ENCODE results near the gene DLK2.
"Not testable (repeated sequence)": the region's sequence is repeated elsewhere in the genome, so short reads cannot be mapped to it uniquely, and the experiment has no call there.

Gene DLK2

DNA sequence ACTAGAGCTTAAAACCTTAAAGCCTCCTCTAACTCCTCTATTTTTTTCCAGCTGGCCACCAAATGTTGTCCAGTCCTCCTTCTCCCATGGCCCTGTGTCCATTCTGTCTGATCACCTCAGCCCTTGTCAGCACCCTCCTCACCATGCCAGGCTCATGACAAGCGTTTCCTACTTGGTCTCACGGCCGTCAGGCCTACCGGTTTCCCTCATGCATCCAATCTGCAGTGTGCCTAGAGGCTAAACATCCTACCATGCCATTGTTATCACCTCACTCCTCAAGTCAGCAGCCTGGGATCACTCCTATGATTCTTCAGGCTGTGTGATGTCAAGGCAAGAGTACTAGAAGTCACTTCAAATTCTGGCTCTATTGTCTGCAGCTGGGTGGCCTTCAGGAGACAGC is 12.4 kb upstream of the DLK2 start:
- H3K4me3 ChIP-seq (ENCODE audit: extremely low read depth, insufficient read depth, low read length, poor library complexity, severe bottlenecking), result no peak overlapping the region
- H3K27ac ChIP-seq (ENCODE audit: low read depth, low read length, severe bottlenecking), result no peak overlapping the region
- 90 to 91% methylated on average over 2 to 4 of the region's 4 CpGs for WGBS, 2 experiments (ENCODE audit: insufficient coverage in 2 of 2)

DNA sequence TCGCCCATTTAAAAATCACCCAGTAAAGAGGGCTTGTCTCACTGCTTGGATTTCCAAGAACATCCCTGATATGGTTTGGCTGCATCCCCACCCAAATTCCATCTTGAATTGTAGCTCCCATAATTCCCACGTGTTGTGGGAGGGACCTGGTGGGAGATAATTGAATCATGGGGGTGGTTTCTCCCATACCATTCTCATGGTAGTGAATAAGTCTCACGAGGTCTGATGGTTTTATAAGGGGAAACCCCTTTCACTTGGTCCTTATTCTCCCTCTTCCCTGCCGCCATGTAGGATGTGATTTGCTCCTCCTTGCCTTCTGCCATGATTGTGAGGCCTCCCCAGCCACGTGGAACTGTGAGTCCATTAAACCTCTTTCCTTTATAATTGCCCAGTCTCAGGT is 11.9 kb upstream of the DLK2 start:
- H3K4me3 ChIP-seq (ENCODE audit: extremely low read depth, insufficient read depth, low read length, poor library complexity, severe bottlenecking); H3K36me3 ChIP-seq (ENCODE audit: control insufficient read depth, insufficient read depth, low read length); H3K27ac ChIP-seq (ENCODE audit: low read depth, low read length, severe bottlenecking); H3K9me3 ChIP-seq (ENCODE audit: control insufficient read depth, low read length); H3K4me1 ChIP-seq (ENCODE audit: control insufficient read depth, insufficient read depth, low read length, poor library complexity, severe bottlenecking): not testable (repeated sequence)
- 79 to 90% methylated on average over 3 of the region's 5 CpGs for WGBS, 2 experiments (ENCODE audit: insufficient coverage in 2 of 2)

More for the DNA sequence above, 12.4 kb upstream of the DLK2 start:
- Histone ChIP-seq H3K4me1 (ENCODE audit: control insufficient read depth, insufficient read depth, low read length, poor library complexity, severe bottlenecking) (no peaks in the 10 kb centered on the region), H3K9me3 (ENCODE audit: control insufficient read depth, low read length) (no peaks in the 10 kb centered on the region), H3K36me3 (ENCODE audit: control insufficient read depth, insufficient read depth, low read length) (no peaks in the 10 kb centered on the region)

DNA sequence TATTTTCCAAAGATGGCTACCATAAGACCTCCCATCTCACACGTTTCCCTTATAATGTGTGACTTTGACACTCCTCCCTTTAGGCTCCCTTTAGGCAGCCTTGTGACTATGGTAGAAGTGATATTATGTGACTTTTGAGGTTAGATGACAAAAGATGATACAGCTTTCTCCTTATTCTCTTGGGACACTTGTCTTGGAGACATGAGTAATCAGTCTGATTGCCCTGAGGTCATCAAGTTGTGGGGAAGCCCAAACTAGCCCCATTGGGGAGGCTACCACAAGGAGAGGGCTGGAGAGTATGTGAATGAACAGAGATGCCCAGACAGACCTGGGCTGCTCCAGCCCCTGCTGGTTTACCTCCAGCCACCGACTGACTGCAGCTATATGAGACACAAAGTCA is 10.6 kb upstream of the DLK2 start:
- H3K36me3 ChIP-seq (ENCODE audit: control insufficient read depth, insufficient read depth, low read length), result no peaks in the 10 kb centered on the region
- H3K9me3 ChIP-seq (ENCODE audit: control insufficient read depth, low read length), result no peaks in the 10 kb centered on the region
- H3K4me3 ChIP-seq (ENCODE audit: extremely low read depth, insufficient read depth, low read length, poor library complexity, severe bottlenecking), result no peak overlapping the region
- no peaks in the 10 kb centered on the region for H3K4me1 ChIP-seq (ENCODE audit: control insufficient read depth, insufficient read depth, low read length, poor library complexity, severe bottlenecking)
- no peak overlapping the region for H3K27ac ChIP-seq (ENCODE audit: low read depth, low read length, severe bottlenecking)
- WGBS, 2 experiments (ENCODE audit: insufficient coverage in 2 of 2), result 88 to 100% methylated on average over 1 of the region's 2 CpGs

GRCh38 chr6:43464337-43464736 is 9.0 kb upstream of the DLK2 start:
- Histone ChIP-seq H3K4me3 (ENCODE audit: extremely low read depth, insufficient read depth, low read length, poor library complexity, severe bottlenecking) (no peak overlapping the region), H3K9me3 (ENCODE audit: control insufficient read depth, low read length) (no peaks in the 10 kb centered on the region), H3K36me3 (ENCODE audit: control insufficient read depth, insufficient read depth, low read length) (no peaks in the 10 kb centered on the region), H3K4me1 (ENCODE audit: control insufficient read depth, insufficient read depth, low read length, poor library complexity, severe bottlenecking) (no peaks in the 10 kb centered on the region), H3K27ac (ENCODE audit: low read depth, low read length, severe bottlenecking) (no peak overlapping the region)
- WGBS, 2 experiments (ENCODE audit: insufficient coverage in 2 of 2), result 82 to 89% methylated on average over 3 to 6 of the region's 8 CpGs

DNA sequence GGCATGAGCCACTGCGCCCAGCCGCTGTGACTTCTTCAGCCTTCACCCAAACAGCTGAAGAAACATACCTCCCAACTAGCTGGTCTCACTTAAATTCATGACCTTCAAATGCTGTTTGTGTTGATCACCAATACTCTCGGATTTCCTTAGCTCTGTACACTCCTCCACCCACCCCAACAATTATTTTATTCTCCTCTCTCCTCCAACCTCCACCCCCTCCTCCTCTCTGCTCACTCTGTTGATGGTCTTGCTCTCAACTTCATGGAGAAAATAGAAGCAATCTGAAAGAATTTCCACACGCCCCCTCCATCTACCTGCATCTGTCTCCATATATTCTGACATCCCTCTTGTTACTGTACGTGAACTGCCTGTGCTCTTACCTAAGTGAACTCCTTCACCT is 6.6 kb upstream of the DLK2 start:
- 75 to 79% methylated on average over 5 of the region's 5 CpGs for WGBS, 2 experiments (ENCODE audit: insufficient coverage in 2 of 2)
- H3K4me1 ChIP-seq (ENCODE audit: control insufficient read depth, insufficient read depth, low read length, poor library complexity, severe bottlenecking), result no peaks in the 10 kb centered on the region
- H3K9me3 ChIP-seq (ENCODE audit: control insufficient read depth, low read length), result no peaks in the 10 kb centered on the region
- no peak overlapping the region for H3K4me3 ChIP-seq (ENCODE audit: extremely low read depth, insufficient read depth, low read length, poor library complexity, severe bottlenecking)
- no peaks in the 10 kb centered on the region for H3K36me3 ChIP-seq (ENCODE audit: control insufficient read depth, insufficient read depth, low read length)
- no peak overlapping the region for H3K27ac ChIP-seq (ENCODE audit: low read depth, low read length, severe bottlenecking)

- Histone ChIP-seq H3K27ac (ENCODE audit: low read depth, low read length, severe bottlenecking) (no peak overlapping the region), H3K4me3 (ENCODE audit: extremely low read depth, insufficient read depth, low read length, poor library complexity, severe bottlenecking) (no peak overlapping the region), H3K9me3 (ENCODE audit: control insufficient read depth, low read length) (no peaks in the 10 kb centered on the region), H3K36me3 (ENCODE audit: control insufficient read depth, insufficient read depth, low read length) (no peaks in the 10 kb centered on the region), H3K4me1 (ENCODE audit: control insufficient read depth, insufficient read depth, low read length, poor library complexity, severe bottlenecking) (no peaks in the 10 kb centered on the region)
- WGBS, 2 experiments (ENCODE audit: insufficient coverage in 2 of 2), result 79 to 86% methylated on average over 4 of the region's 4 CpGs
Observed at GRCh38 chr6:43460032-43460431, 4.7 kb upstream of the DLK2 start.

GRCh38 chr6:43459535-43459934 is 4.2 kb upstream of the DLK2 start:
- Histone ChIP-seq H3K9me3 (ENCODE audit: control insufficient read depth, low read length) (no peaks in the 10 kb centered on the region), H3K27ac (ENCODE audit: low read depth, low read length, severe bottlenecking) (no peak overlapping the region), H3K4me1 (ENCODE audit: control insufficient read depth, insufficient read depth, low read length, poor library complexity, severe bottlenecking) (no peaks in the 10 kb centered on the region), H3K36me3 (ENCODE audit: control insufficient read depth, insufficient read depth, low read length) (no peaks in the 10 kb centered on the region), H3K4me3 (ENCODE audit: extremely low read depth, insufficient read depth, low read length, poor library complexity, severe bottlenecking) (no peak overlapping the region)
- WGBS, 2 experiments (ENCODE audit: insufficient coverage in 2 of 2), result 100% methylated on average over 1 of the region's 1 CpG; no CpG with 5 or more reads in 1 of the 2 experiments

DNA sequence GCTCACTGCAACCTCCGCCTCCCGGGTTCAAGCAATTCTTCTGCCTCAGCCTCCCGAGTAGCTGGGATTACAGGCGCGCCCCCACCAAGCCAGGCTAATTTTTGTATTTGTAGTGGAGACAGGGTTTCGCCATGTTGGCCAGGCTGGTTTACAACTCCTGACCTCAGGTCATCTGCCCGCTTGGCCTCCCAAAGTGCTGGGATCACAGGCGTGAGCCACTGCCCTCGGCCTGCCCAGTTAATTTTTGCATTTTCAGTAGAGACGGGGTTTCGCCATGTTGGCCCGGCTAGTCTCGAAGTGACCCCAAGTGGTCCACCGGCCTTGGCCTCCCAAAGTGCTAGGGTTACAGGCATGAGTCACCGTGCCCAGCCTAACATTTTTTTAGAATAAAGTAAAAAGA is 2.8 kb upstream of the DLK2 start:
- H3K36me3 ChIP-seq (ENCODE audit: control insufficient read depth, insufficient read depth, low read length); H3K4me3 ChIP-seq (ENCODE audit: extremely low read depth, insufficient read depth, low read length, poor library complexity, severe bottlenecking); H3K4me1 ChIP-seq (ENCODE audit: control insufficient read depth, insufficient read depth, low read length, poor library complexity, severe bottlenecking); H3K9me3 ChIP-seq (ENCODE audit: control insufficient read depth, low read length); H3K27ac ChIP-seq (ENCODE audit: low read depth, low read length, severe bottlenecking): not testable (repeated sequence)
- 95 to 96% methylated on average over 10 to 11 of the region's 15 CpGs for WGBS, 2 experiments (ENCODE audit: insufficient coverage in 2 of 2)

DNA sequence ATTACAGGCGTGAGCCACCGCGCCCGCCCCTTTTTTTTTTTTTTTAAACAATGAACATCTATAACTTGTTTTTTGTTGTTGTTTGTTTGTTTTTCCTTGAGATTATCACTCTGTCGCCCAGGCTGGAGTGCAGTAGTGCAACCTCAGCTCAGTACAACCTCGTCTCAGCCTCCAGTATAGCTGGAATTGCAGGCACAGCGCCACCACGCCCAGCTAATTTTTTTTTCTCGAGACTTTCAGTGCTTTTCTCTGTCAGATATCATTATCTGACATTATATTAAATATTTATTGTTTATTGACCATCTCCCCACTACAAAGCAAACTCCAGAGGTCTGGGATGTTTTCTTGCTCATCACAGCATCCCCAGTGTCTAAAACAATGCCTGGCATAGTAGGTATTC is 2.3 kb upstream of the DLK2 start:
- H3K9me3 ChIP-seq (ENCODE audit: control insufficient read depth, low read length), result no peaks in the 10 kb centered on the region
- WGBS, 2 experiments (ENCODE audit: insufficient coverage in 2 of 2), result 71 to 73% methylated on average over 3 of the region's 9 CpGs
- no peaks in the 10 kb centered on the region for H3K4me1 ChIP-seq (ENCODE audit: control insufficient read depth, insufficient read depth, low read length, poor library complexity, severe bottlenecking)
- no peak overlapping the region for H3K4me3 ChIP-seq (ENCODE audit: extremely low read depth, insufficient read depth, low read length, poor library complexity, severe bottlenecking)
- H3K36me3 ChIP-seq (ENCODE audit: control insufficient read depth, insufficient read depth, low read length), result no peaks in the 10 kb centered on the region
- no peak overlapping the region for H3K27ac ChIP-seq (ENCODE audit: low read depth, low read length, severe bottlenecking)

- WGBS, 2 experiments (ENCODE audit: insufficient coverage in 2 of 2), result 0 to 1% methylated on average over 51 to 82 of the region's 97 CpGs
- Histone ChIP-seq H3K36me3 (ENCODE audit: control insufficient read depth, insufficient read depth, low read length) (peaks cover 20% of the 10 kb centered on the region), H3K9me3 (ENCODE audit: control insufficient read depth, low read length) (no peaks in the 10 kb centered on the region), H3K4me3 (ENCODE audit: extremely low read depth, insufficient read depth, low read length, poor library complexity, severe bottlenecking) (peak overlapping the region; percentile 48), H3K27ac (ENCODE audit: low read depth, low read length, severe bottlenecking) (no peak overlapping the region), H3K4me1 (ENCODE audit: control insufficient read depth, insufficient read depth, low read length, poor library complexity, severe bottlenecking) (no peaks in the 10 kb centered on the region)
Observed at GRCh38 chr6:43454696-43455530, 435 bp downstream of the DLK2 start.

DNA sequence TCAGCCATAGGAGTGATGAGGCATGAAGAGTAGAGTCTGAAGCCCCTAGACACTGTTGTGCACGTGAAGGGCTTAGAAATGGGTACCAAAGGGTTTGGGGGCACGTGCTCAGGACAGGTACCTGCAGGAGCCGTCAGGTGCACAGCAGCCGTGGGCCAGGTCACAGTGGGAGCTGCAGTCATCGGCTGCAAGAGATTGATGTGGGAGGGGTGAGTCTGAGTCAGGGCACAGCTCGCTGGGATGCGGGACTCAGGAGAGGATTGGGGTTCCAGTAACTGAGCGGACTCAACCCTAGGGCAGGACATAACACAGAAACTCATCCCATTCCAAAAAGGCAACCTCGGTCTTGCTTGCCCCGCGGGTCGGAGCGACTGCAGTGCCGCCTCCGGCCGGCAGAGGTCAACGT is 1.1 kb downstream of the DLK2 start:
- no peaks in the 10 kb centered on the region for H3K9me3 ChIP-seq (ENCODE audit: control insufficient read depth, low read length)
- 20 to 23% methylated on average over 13 to 14 of the region's 17 CpGs for WGBS, 2 experiments (ENCODE audit: insufficient coverage in 2 of 2)
- H3K4me1 ChIP-seq (ENCODE audit: control insufficient read depth, insufficient read depth, low read length, poor library complexity, severe bottlenecking), result no peaks in the 10 kb centered on the region
- peaks cover 23% of the 10 kb centered on the region for H3K36me3 ChIP-seq (ENCODE audit: control insufficient read depth, insufficient read depth, low read length)
- no peak overlapping the region for H3K27ac ChIP-seq (ENCODE audit: low read depth, low read length, severe bottlenecking)
- H3K4me3 ChIP-seq (ENCODE audit: extremely low read depth, insufficient read depth, low read length, poor library complexity, severe bottlenecking), result peak overlapping the region; percentile 48
